Hepatocyte (in vitro differentiated cells): ENCODE results near the gene SLC30A10. TPM values are rescaled to one million over a fixed set of nuclear protein-coding genes. Genes with fewer than 3 reads are reported as not detected.
A peak's percentile ranks its signal among the peaks of the same experiment; 100 is the strongest.
"Not testable (repeated sequence)": the region's sequence is repeated elsewhere in the genome, so short reads cannot be mapped to it uniquely, and the experiment has no call there.

Source experiments
- DNase-seq: peaks from one replicate; pipeline ENCODE4 v3.0.0-alpha.2; 2016; ENCODE audit warnings: low spot score
- H2AFZ ChIP-seq: fragments of 200-600 bp; sonication (generic); 2 replicates; pipeline ENCODE4 v1.6.0; 2016; ENCODE audit warnings: antibody characterized with exemption, mild to moderate bottlenecking
- H3K27ac ChIP-seq: fragments of 200-600 bp; sonication (generic); 2 replicates; pipeline ENCODE4 v1.5.1; 2016; ENCODE audit warnings: mild to moderate bottlenecking
- H3K27me3 ChIP-seq: fragments of 200-600 bp; sonication (generic); 2 replicates; pipeline ENCODE4 v1.6.1; 2016
- H3K36me3 ChIP-seq: fragments of 200-600 bp; sonication (generic); replicated peaks from 2 replicates; pipeline ENCODE4 v1.5.1; 2016; ENCODE audit warnings: low read depth; ENCODE audit not compliant: insufficient read depth
- H3K4me1 ChIP-seq: fragments of 200-600 bp; sonication (generic); 2 replicates; pipeline ENCODE4 v1.5.1; 2016; ENCODE audit warnings: mild to moderate bottlenecking, moderate library complexity; ENCODE audit not compliant: insufficient read depth
- H3K4me2 ChIP-seq: fragments of 200-600 bp; sonication (generic); 2 replicates; pipeline ENCODE4 v1.6.0; 2016
- H3K4me3 ChIP-seq: fragments of 200-600 bp; sonication (generic); 2 replicates; pipeline ENCODE4 v1.5.1; 2016; ENCODE audit warnings: mild to moderate bottlenecking
- H3K79me2 ChIP-seq: fragments of 200-600 bp; sonication (generic); 2 replicates; pipeline ENCODE4 v1.6.0; 2017; ENCODE audit warnings: mild to moderate bottlenecking
- H3K9me2 ChIP-seq: fragments of 200-600 bp; sonication (generic); replicated peaks from 2 replicates; pipeline ENCODE4 v1.6.0; 2017; ENCODE audit warnings: mild to moderate bottlenecking; ENCODE audit not compliant: insufficient read depth
- H3K9me3 ChIP-seq: fragments of 200-600 bp; sonication (generic); 2 replicates; pipeline ENCODE4 v1.5.1; 2016; ENCODE audit warnings: low read depth, mild to moderate bottlenecking
- H4K20me1 ChIP-seq: fragments of 200-600 bp; sonication (generic); 2 replicates; pipeline ENCODE4 v1.6.0; 2016; ENCODE audit warnings: mild to moderate bottlenecking; ENCODE audit not compliant: insufficient read depth, poor library complexity, severe bottlenecking
- EZH2 ChIP-seq: fragments of 200-600 bp; sonication (generic); IDR thresholded peaks from 2 replicates; pipeline ENCODE4 v1.6.1; 2016; ENCODE audit warnings: antibody characterized with exemption, mild to moderate bottlenecking, borderline replicate concordance
- EZH2phosphoT487 ChIP-seq: fragments of 200-600 bp; sonication (generic); IDR thresholded peaks from one replicate; pipeline ENCODE4 v1.6.1; 2018; ENCODE audit warnings: antibody characterized with exemption, mild to moderate bottlenecking, low read depth, moderate library complexity; ENCODE audit not compliant: unreplicated experiment, severe bottlenecking
- WGBS: methylation state at CpG from one replicate; pipeline ENCODE4 v1.1.6; 2016; ENCODE audit warnings: low lambda C conversion rate; ENCODE audit errors: missing lambda C conversion rate; 5-methylcytosine and 5-hydroxymethylcytosine counted together
- polyA plus RNA-seq: library from polyadenylated mRNA; unstranded; fragments of >200 nt; fragmentation: Nextera tagmentation; extraction: Ambion mirVana; gene quantifications from 2 replicates; pipeline ENCODE4 v1.2.1, GENCODE V29; 2016
- total RNA-seq: library from RNA; depleted of rRNA; stranded (reverse); fragments of >200 nt; gene quantifications from 2 replicates; pipeline ENCODE4 v1.2.3, GENCODE V29; 2014
- TF ChIP-seq, protein P1 (sequence below): fragments of 200-600 bp; sonication (generic); IDR thresholded peaks from 2 replicates; pipeline ENCODE4 v1.5.1; 2016; ENCODE audit warnings: antibody characterized with exemption, mild to moderate bottlenecking; ENCODE audit not compliant: poor library complexity

The SLC30A10 gene
- total and polyA plus RNA-seq, 2 experiments from 2014 or later = 6.0 to 14.1 TPM

DNA sequence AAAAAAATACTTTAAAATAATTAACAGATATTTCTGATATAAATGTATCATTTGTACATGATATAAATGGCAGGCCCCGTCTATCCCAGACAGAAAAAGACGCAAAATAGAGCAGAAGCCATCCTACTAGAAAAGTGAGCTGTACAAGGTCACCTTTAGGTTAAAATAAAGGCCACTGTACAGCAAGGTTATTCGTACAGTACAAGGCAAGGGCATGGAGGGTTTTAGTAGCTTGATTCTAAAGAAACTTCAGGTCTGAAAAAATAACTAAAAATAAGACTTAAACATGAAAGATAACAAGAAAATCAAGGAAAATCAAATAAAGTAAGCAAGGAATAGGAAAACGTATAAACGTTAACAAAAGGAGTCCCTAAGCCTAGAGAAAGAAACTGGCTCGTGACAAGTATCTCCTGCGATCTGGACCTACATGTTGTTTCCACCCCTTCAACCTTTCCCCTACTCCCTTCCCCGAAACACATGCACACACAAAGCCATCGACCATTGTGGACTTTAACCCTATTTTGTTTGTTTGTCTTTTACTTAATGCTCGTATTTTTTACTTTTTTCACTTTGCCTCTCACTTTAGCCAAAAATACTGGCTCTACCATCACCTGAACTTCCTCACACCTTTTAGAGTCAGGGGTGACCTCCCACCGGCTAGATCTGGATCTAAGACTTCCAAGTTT is 26.5 kb upstream of the SLC30A10 start:
- peak; percentile 26 for DNase-seq
- Histone ChIP-seq H3K4me1 (peaks cover 4% of the 10 kb centered on the region), H3K4me3 (no peak overlapping the region), H3K9me2 (no peaks in the 10 kb centered on the region), H3K27ac (peak overlapping the region; percentile 39), H4K20me1 (no peaks in the 10 kb centered on the region), H3K27me3 (no peaks in the 10 kb centered on the region), H2AFZ (no peak overlapping the region), H3K79me2 (no peaks in the 10 kb centered on the region), H3K4me2 (peak overlapping the region; percentile 39), H3K36me3 (no peaks in the 10 kb centered on the region), H3K9me3 (no peaks in the 10 kb centered on the region)
- WGBS = 73% methylated on average over 11 of the region's 11 CpGs
- TF ChIP-seq EZH2 (no peak), EZH2phosphoT487 (no peak)
- TF ChIP-seq, protein P1, sequence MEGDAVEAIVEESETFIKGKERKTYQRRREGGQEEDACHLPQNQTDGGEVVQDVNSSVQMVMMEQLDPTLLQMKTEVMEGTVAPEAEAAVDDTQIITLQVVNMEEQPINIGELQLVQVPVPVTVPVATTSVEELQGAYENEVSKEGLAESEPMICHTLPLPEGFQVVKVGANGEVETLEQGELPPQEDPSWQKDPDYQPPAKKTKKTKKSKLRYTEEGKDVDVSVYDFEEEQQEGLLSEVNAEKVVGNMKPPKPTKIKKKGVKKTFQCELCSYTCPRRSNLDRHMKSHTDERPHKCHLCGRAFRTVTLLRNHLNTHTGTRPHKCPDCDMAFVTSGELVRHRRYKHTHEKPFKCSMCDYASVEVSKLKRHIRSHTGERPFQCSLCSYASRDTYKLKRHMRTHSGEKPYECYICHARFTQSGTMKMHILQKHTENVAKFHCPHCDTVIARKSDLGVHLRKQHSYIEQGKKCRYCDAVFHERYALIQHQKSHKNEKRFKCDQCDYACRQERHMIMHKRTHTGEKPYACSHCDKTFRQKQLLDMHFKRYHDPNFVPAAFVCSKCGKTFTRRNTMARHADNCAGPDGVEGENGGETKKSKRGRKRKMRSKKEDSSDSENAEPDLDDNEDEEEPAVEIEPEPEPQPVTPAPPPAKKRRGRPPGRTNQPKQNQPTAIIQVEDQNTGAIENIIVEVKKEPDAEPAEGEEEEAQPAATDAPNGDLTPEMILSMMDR = no peak

DNA sequence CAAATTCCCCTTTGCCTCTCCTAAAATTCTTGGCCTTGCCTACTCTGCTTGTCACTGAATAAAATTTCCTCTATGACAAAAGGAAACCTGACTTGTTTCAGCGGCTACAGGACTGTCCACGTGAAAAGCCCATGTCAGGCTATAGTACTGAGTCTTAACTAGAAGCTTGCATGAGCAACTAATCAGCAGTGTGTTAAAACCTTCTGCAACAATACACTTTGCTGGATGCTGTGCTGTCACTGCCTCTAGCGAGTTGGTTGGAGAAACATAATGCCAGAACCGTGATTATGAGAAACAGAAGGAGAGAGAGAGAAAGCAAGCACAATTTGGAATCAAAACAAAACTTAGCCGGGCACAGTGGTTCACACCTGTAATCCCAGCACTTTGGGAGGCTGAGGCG is 25.7 kb upstream of the SLC30A10 start:
- no peak overlapping the region for H3K27ac ChIP-seq
- TF ChIP-seq, protein P1 = no peak
- no peak for TF ChIP-seq EZH2phosphoT487
- no peak for TF ChIP-seq EZH2
- H3K9me3 ChIP-seq = no peaks in the 10 kb centered on the region
- H3K36me3 ChIP-seq = no peaks in the 10 kb centered on the region
- no peaks in the 10 kb centered on the region for H3K27me3 ChIP-seq
- H3K4me3 ChIP-seq = no peak overlapping the region
- DNase-seq = no peak
- H3K4me1 ChIP-seq = no peaks in the 10 kb centered on the region
- H3K4me2 ChIP-seq = no peak overlapping the region
- no peaks in the 10 kb centered on the region for H4K20me1 ChIP-seq
- no peaks in the 10 kb centered on the region for H3K79me2 ChIP-seq
- WGBS = 88% methylated on average over 6 of the region's 6 CpGs
- no peaks in the 10 kb centered on the region for H3K9me2 ChIP-seq
- H2AFZ ChIP-seq = no peak overlapping the region

DNA sequence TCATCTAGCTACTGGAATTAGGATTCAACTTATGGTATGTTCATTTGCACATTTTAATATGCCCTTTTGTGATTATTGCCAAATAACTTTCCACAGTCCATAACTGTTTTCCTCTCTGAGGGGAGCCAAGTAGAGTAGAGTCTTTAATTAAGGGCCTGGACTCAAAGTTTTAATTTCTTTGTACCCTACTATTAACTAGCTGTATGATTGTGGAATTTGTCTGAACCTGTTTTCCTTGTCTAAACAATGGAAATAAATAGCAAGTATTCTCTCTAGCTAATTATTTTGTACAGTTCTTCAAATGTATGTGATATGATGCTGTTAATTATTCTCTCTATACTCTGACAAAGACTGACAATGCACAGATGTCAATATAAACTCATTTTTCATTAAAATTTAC is 24.0 kb upstream of the SLC30A10 start:
- no peaks in the 10 kb centered on the region for H3K27me3 ChIP-seq
- TF ChIP-seq, protein P1 = no peak
- TF ChIP-seq EZH2 (no peak), EZH2phosphoT487 (no peak)
- H3K79me2 ChIP-seq = no peaks in the 10 kb centered on the region
- no peak overlapping the region for H2AFZ ChIP-seq
- no peak overlapping the region for H3K4me2 ChIP-seq
- no peaks in the 10 kb centered on the region for H3K4me1 ChIP-seq
- H3K4me3 ChIP-seq = no peak overlapping the region
- H3K9me2 ChIP-seq = no peaks in the 10 kb centered on the region
- no peak overlapping the region for H3K27ac ChIP-seq
- H4K20me1 ChIP-seq = no peaks in the 10 kb centered on the region
- DNase-seq = no peak
- H3K36me3 ChIP-seq = no peaks in the 10 kb centered on the region
- no peaks in the 10 kb centered on the region for H3K9me3 ChIP-seq

DNA sequence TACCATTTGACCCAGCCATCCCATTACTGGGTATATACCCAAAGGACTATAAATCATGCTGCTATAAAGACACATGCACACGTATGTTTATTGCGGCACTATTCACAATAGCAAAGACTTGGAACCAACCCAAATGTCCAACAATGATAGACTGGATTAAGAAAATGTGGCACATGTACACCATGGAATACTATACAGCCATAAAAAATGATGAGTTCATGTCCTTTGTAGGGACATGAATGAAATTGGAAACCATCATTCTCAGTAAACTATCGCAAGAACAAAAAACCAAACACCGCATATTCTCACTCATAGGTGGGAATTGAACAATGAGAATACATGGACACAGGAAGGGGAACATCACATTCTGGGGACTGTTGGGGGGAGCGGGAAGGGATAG is 20.9 kb upstream of the SLC30A10 start:
- not testable (repeated sequence) for H3K4me2 ChIP-seq, H2AFZ ChIP-seq, H4K20me1 ChIP-seq, H3K79me2 ChIP-seq, H3K4me1 ChIP-seq, H3K27me3 ChIP-seq, H3K9me3 ChIP-seq, H3K27ac ChIP-seq, H3K9me2 ChIP-seq, H3K36me3 ChIP-seq, H3K4me3 ChIP-seq, DNase-seq
- 98% methylated on average over 3 of the region's 5 CpGs for WGBS

DNA sequence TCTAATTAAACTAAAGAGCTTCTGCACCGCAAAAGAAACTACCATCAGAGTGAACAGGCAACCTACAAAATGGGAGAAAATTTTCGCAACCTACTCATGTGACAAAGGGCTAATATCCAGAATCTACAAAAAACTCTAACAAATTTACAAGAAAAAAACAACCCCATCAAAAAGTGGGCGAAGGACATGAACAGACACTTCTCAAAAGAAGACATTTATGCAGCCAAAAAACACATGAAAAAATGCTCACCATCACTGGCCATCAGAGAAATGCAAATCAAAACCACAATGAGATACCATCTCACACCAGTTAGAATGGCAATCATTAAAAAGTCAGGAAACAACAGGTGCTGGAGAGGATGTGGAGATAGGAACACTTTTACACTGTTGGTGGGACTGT is 20.4 kb upstream of the SLC30A10 start:
- H2AFZ ChIP-seq, H4K20me1 ChIP-seq, DNase-seq, H3K9me2 ChIP-seq, H3K9me3 ChIP-seq, H3K4me3 ChIP-seq, H3K4me1 ChIP-seq, H3K36me3 ChIP-seq, H3K27me3 ChIP-seq, H3K79me2 ChIP-seq, H3K4me2 ChIP-seq, H3K27ac ChIP-seq: not testable (repeated sequence)
- WGBS = 90% methylated on average over 3 of the region's 3 CpGs
